Brain pericyte (primary cell): ENCODE measurements around the gene SLC1A3.

Experiments used
- DNase-seq: peaks from one replicate; pipeline ENCODE4 v3.0.0-alpha.2; 2012; ENCODE audit warnings: low read depth, low spot score

The SLC1A3 gene

GRCh38 chr5:36685631-36686288 lies 79.4 kb downstream of the SLC1A3 start:
- no peak for DNase-seq

GRCh38 chr5:36686881-36687280 lies 80.5 kb downstream of the SLC1A3 start:
- DNase-seq = no peak

GRCh38 chr5:36688722-36689121 lies 82.3 kb downstream of the SLC1A3 start:
- no peak for DNase-seq

GRCh38 chr5:36689225-36689624 lies 82.8 kb downstream of the SLC1A3 start:
- no peak for DNase-seq

- no peak for DNase-seq
Observed at GRCh38 chr5:36690041-36690961, 83.9 kb downstream of the SLC1A3 start.

- DNase-seq = no peak
Observed at GRCh38 chr5:36691226-36691625, 84.8 kb downstream of the SLC1A3 start.

GRCh38 chr5:36691696-36692371 lies 85.4 kb downstream of the SLC1A3 start:
- DNase-seq = no peak

- no peak for DNase-seq
Observed at GRCh38 chr5:36692791-36693763, 86.7 kb downstream of the SLC1A3 start.

GRCh38 chr5:36694351-36694750 lies 87.9 kb downstream of the SLC1A3 start:
- no peak for DNase-seq

- no peak for DNase-seq
Observed at GRCh38 chr5:36696059-36696673, 89.8 kb downstream of the SLC1A3 start.

- no peak for DNase-seq
Observed at GRCh38 chr5:36698031-36698430, 91.6 kb downstream of the SLC1A3 start.

GRCh38 chr5:36701085-36701698 lies 94.8 kb downstream of the SLC1A3 start:
- DNase-seq = no peak

GRCh38 chr5:36703245-36703860 lies 96.9 kb downstream of the SLC1A3 start:
- no peak for DNase-seq

- DNase-seq = no peak
Observed at GRCh38 chr5:36704131-36704530, 97.7 kb downstream of the SLC1A3 start.

- no peak for DNase-seq
Observed at GRCh38 chr5:36705055-36705454, 98.6 kb downstream of the SLC1A3 start.

- DNase-seq = no peak
Observed at GRCh38 chr5:36706662-36707061, 100.3 kb downstream of the SLC1A3 start.

- DNase-seq = no peak
Observed at GRCh38 chr5:36708996-36709395, 102.6 kb downstream of the SLC1A3 start.

GRCh38 chr5:36710039-36710438 lies 103.6 kb downstream of the SLC1A3 start:
- DNase-seq = no peak

- no peak for DNase-seq
Observed at GRCh38 chr5:36712706-36713105, 106.3 kb downstream of the SLC1A3 start.

GRCh38 chr5:36713541-36713940 lies 107.1 kb downstream of the SLC1A3 start:
- DNase-seq = no peak
